HG02610 (cell line): ENCODE measurements around the gene EEF2K.
"Not testable (repeated sequence)": the region's sequence is repeated elsewhere in the genome, so short reads cannot be mapped to it uniquely, and the experiment has no call there.

ENCODE experiments used
- ATAC-seq: cut with Tn5 transposase; IDR thresholded peaks from one replicate; pipeline ENCODE4 v1.9.1; 2021; ENCODE audit warnings: mild to moderate bottlenecking, moderate library complexity; ENCODE audit not compliant: unreplicated experiment

EEF2K gene

GRCh38 chr16:22189473-22190080 is 16.5 kb upstream of the EEF2K start:
- ATAC-seq: no peak

GRCh38 chr16:22190081-22190775 is 15.8 kb upstream of the EEF2K start:
- ATAC-seq: peak; percentile 62

GRCh38 chr16:22190776-22191531 is 15.1 kb upstream of the EEF2K start:
- peak; percentile 48 for ATAC-seq

GRCh38 chr16:22191532-22192260 is 14.4 kb upstream of the EEF2K start:
- no peak for ATAC-seq

- peak; percentile 18 for ATAC-seq
Observed at GRCh38 chr16:22192261-22193062, 13.6 kb upstream of the EEF2K start.

GRCh38 chr16:22193063-22193411 is 13.0 kb upstream of the EEF2K start:
- ATAC-seq: no peak

- no peak for ATAC-seq
Observed at GRCh38 chr16:22194707-22195444, 11.2 kb upstream of the EEF2K start.

GRCh38 chr16:22195445-22195694 is 10.7 kb upstream of the EEF2K start:
- ATAC-seq: no peak

- peak; percentile 16 for ATAC-seq
Observed at GRCh38 chr16:22195695-22196558, 10.2 kb upstream of the EEF2K start.

- not testable (repeated sequence) for ATAC-seq
Observed at GRCh38 chr16:22196559-22197168, 9.4 kb upstream of the EEF2K start.

GRCh38 chr16:22198547-22199293 is 7.4 kb upstream of the EEF2K start:
- no peak for ATAC-seq

GRCh38 chr16:22202261-22202637 is 3.8 kb upstream of the EEF2K start:
- ATAC-seq: no peak

- no peak for ATAC-seq
Observed at GRCh38 chr16:22203091-22203490, 3.0 kb upstream of the EEF2K start.

GRCh38 chr16:22204091-22204655 is 1.9 kb upstream of the EEF2K start:
- ATAC-seq: no peak

GRCh38 chr16:22205577-22206012 is 483 bp upstream of the EEF2K start:
- no peak for ATAC-seq

GRCh38 chr16:22206842-22207714 is 1.0 kb downstream of the EEF2K start:
- ATAC-seq: peak; percentile 47
